H1 (cell line): ENCODE results near the gene PFKP.

Experiments used
- CTCF ChIP-seq, 3 experiments: IDR thresholded peaks; 1 replicate in 2 of 3; 2 replicates in 1 of 3; pipeline versions ENCODE4 v1.5.1 to v1.6.1; 2011; ENCODE audit warnings: low read length in 3 of 3, mild to moderate bottlenecking in 3 of 3, inconsistent platforms in 2 of 3, low read depth in 1 of 3, moderate library complexity in 1 of 3; ENCODE audit not compliant: insufficient read depth in 1 of 3; ENCODE audit errors: control extremely low read depth in 1 of 3
- EZH2 ChIP-seq: fragments of 200-600 bp; sonication (generic); IDR thresholded peaks from 2 replicates; pipeline ENCODE4 v1.7.1; 2012; ENCODE audit warnings: low read depth, mild to moderate bottlenecking, moderate library complexity, low read length, inconsistent platforms; ENCODE audit not compliant: severe bottlenecking
- GTF2F1 ChIP-seq: IDR thresholded peaks from 2 replicates; pipeline ENCODE4 v1.6.1; 2012; ENCODE audit warnings: low read depth, low read length, improper control_type of control experiment, borderline replicate concordance
- MAX ChIP-seq: IDR thresholded peaks from 2 replicates; pipeline ENCODE4 v1.6.1; 2012; ENCODE audit warnings: inconsistent platforms
- POLR2AphosphoS5 ChIP-seq: IDR thresholded peaks from 2 replicates; pipeline ENCODE4 v1.6.1; 2011; ENCODE audit warnings: low read depth, low read length
- RAD21 ChIP-seq, 2 experiments: IDR thresholded peaks in 1 of 2; conservative IDR thresholded peaks in 1 of 2; 2 replicates each; pipeline ENCODE4 v1.6.1; 2011; ENCODE audit warnings: low read depth in 2 of 2, low read length in 2 of 2, improper control_type of control experiment in 1 of 2, inconsistent platforms in 1 of 2, mild to moderate bottlenecking in 1 of 2, moderate library complexity in 1 of 2
- RXRA ChIP-seq: IDR thresholded peaks from 2 replicates; pipeline ENCODE4 v1.6.1; 2011; ENCODE audit warnings: low read depth, mild to moderate bottlenecking, low read length, moderate library complexity; ENCODE audit not compliant: insufficient read depth
- TAF1 ChIP-seq: IDR thresholded peaks from 2 replicates; pipeline ENCODE4 v1.6.1; 2011; ENCODE audit warnings: mild to moderate bottlenecking, low read depth, low read length
- TEAD4 ChIP-seq: IDR thresholded peaks from 2 replicates; pipeline ENCODE4 v1.6.1; 2012; ENCODE audit warnings: low read depth, low read length, inconsistent platforms, mixed read lengths

GRCh38 chr10:3069876-3070275 is 2.5 kb downstream of the PFKP start:
- TF ChIP-seq CTCF (IDR thresholded peaks at IDR 0.05; ENCODE audit: control extremely low read depth in 1 of 3, insufficient read depth in 1 of 3, low read depth in 1 of 3, low read length in 3 of 3): no peak
- TF ChIP-seq TAF1: no peak
- no peak for TF ChIP-seq GTF2F1
- no peak for TF ChIP-seq POLR2AphosphoS5
- no peak for TF ChIP-seq MAX
- no peak for TF ChIP-seq RXRA
- TF ChIP-seq TEAD4: no peak
- no peak for TF ChIP-seq RAD21 (IDR thresholded peaks at IDR 0.05 in 1 of 2, conservative IDR thresholded peaks at IDR 0.05 in 1 of 2; ENCODE audit: low read depth in 2 of 2, low read length in 2 of 2)
- TF ChIP-seq EZH2: no peak
